Erythroblast (primary cell): ENCODE results near the gene NPPB.

Experiments
- GATA1 ChIP-seq: IDR thresholded peaks from 2 replicates; pipeline ENCODE4 v1.6.1; 2011; ENCODE audit warnings: low read depth, mild to moderate bottlenecking, control low read depth, low read length, moderate library complexity
- POLR2A ChIP-seq: IDR thresholded peaks from 2 replicates; pipeline ENCODE4 v1.6.1; 2011; ENCODE audit warnings: mild to moderate bottlenecking, low read length

DNA sequence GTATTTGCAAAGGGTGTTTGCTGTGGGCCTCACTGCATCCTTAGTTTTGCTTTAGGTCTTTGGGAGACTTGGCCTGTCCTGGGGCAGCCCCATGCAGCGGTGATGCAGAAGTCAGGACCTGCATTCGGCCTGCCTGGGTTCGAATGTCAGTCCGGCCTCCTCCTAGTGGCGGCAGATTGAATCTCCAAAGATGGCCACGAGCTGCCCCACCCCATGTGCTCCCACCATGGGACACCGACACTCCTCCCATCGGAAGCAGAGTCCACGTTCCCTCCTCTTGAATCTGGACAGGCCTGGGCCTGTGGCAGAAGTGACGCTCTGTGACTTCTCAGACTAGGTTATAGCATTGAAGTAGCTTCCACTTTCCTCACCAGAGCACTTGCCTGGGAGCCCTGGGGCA lies 16.3 kb upstream of the NPPB start:
- TF ChIP-seq POLR2A (no peak), GATA1 (no peak)
